ENCODE data around the gene GPHN. TPM values are rescaled to one million over a fixed set of nuclear protein-coding genes. Genes with fewer than 3 reads are reported as not detected.

GPHN gene
- total and polyA plus RNA-seq, 2 donors (not counting 3 experiments of a cell fraction or from before 2014, with no cell fraction given), result 5.1 to 23.2 TPM

- Histone ChIP-seq H4K20me1 (replicated peaks; ENCODE audit: control insufficient read depth, extremely low read depth, insufficient read depth, low read length) (no peaks in the 10 kb centered on the region), H3K4me2 (ENCODE audit: insufficient read depth, low read length) (no peak overlapping the region), H3K9me3 (replicated peaks; ENCODE audit: control insufficient read depth, insufficient read depth, low read length) (no peaks in the 10 kb centered on the region), H3K27ac (ENCODE audit: insufficient read depth, low read depth, low read length) (no peak overlapping the region), H3K27me3 (ENCODE audit: control insufficient read depth in 2 of 2, insufficient read depth in 2 of 2, low read length in 2 of 2) (no peaks in the 10 kb centered on the region), H3K4me1 (ENCODE audit: control insufficient read depth, extremely low read depth, insufficient read depth, low read length) (no peaks in the 10 kb centered on the region), H3K9ac (replicated peaks; ENCODE audit: extremely low read depth, insufficient read depth, low read length) (no peak overlapping the region), H3K79me2 (ENCODE audit: control insufficient read depth, insufficient read depth, low read length) (no peaks in the 10 kb centered on the region), H3K4me3 (replicated peaks in 1 of 3; ENCODE audit: insufficient read depth in 1 of 3, low read depth in 1 of 3, low read length in 3 of 3) (no peak overlapping the region), H2AFZ (ENCODE audit: low read depth, low read length) (no peak overlapping the region), H3K9me1 (replicated peaks; ENCODE audit: control insufficient read depth, extremely low read depth, insufficient read depth, low read length) (no peaks in the 10 kb centered on the region), H3K36me3 (ENCODE audit: control insufficient read depth in 2 of 2, extremely low read depth in 1 of 2, insufficient read depth in 2 of 2, low read length in 2 of 2) (no peaks in the 10 kb centered on the region)
- TF ChIP-seq JUN (IDR thresholded peaks at IDR 0.05; ENCODE audit: borderline replicate concordance, insufficient read depth, insufficient read length, low read depth), result no peak
- no peak for TF ChIP-seq MAX (IDR thresholded peaks at IDR 0.05; ENCODE audit: insufficient read depth, insufficient read length)
- no peak for TF ChIP-seq MYC (IDR thresholded peaks at IDR 0.05; ENCODE audit: low read depth, low read length)
- no peak for TF ChIP-seq GATA2 (IDR thresholded peaks at IDR 0.05; ENCODE audit: insufficient read depth, insufficient read length, low read depth, low read length)
- no peak for TF ChIP-seq CTCF (IDR thresholded peaks at IDR 0.05; ENCODE audit: extremely low read depth in 1 of 2, insufficient read depth in 1 of 2, low read depth in 1 of 2, low read length in 2 of 2)
- TF ChIP-seq FOS (IDR thresholded peaks at IDR 0.05; ENCODE audit: borderline replicate concordance, insufficient read depth, low read length), result no peak
- no peak for TF ChIP-seq EZH2 (IDR thresholded peaks at IDR 0.05; ENCODE audit: borderline replicate concordance, low read depth, low read length, severe bottlenecking)
- TF ChIP-seq POLR2A (IDR thresholded peaks at IDR 0.05; ENCODE audit: low read depth, low read length), result no peak
- TF ChIP-seq POLR2AphosphoS5 (IDR thresholded peaks at IDR 0.05; ENCODE audit: insufficient read depth, low read depth, low read length), result no peak
- ChIA-PET POLR2A (no interaction called here), CTCF (interaction anchor here (0.9 to 1.8 kb wide), 5 partner anchors 9 to 17 kb away, joined by 4 to 7 read pairs (median 5); no protein-coding TSS in a partner anchor)
- DNase-seq (ENCODE audit: low read depth, low spot score), result no peak
- intact Hi-C loops (cut with micrococcal nuclease), result no loop called here
- no peak for FAIRE-seq
- no TSS peak for BruUV-seq (replicated peaks)
- dilution Hi-C loops (cut with MboI; ENCODE audit: extremely low pct_ligation_motif_present, low sequenced_read_pairs), result no loop called here
These were observed 467.3 kb downstream of the GPHN start for GRCh38 chr14:66975251-66975650.
